GM03348 (cell line): ENCODE measurements around the gene ZBTB7A.

ENCODE experiments used
- DNase-seq: peaks from one replicate; pipeline ENCODE4 v3.0.0; 2012; ENCODE audit warnings: low spot score

The ZBTB7A gene

DNA sequence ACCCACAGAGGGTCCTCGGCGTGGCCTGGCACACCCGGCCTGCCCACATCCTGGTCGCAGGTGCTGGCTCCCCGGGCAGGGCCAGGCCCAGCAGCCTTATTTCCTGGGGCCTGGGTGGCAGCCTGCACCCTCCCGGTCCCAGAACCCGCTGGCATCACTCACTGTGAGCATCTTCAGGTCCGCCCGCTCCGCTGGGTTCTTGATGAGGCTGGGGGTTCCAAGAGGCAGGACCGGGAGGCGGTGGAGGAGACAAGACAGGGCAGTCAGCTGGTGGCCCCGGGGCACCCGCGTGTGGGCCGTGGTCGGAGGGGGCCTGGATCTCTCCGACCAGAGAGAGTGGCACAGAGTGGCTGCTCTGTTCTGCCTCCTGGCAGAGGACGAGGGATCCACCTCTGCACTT lies 27.6 kb upstream of the ZBTB7A start:
- no peak for DNase-seq

DNA sequence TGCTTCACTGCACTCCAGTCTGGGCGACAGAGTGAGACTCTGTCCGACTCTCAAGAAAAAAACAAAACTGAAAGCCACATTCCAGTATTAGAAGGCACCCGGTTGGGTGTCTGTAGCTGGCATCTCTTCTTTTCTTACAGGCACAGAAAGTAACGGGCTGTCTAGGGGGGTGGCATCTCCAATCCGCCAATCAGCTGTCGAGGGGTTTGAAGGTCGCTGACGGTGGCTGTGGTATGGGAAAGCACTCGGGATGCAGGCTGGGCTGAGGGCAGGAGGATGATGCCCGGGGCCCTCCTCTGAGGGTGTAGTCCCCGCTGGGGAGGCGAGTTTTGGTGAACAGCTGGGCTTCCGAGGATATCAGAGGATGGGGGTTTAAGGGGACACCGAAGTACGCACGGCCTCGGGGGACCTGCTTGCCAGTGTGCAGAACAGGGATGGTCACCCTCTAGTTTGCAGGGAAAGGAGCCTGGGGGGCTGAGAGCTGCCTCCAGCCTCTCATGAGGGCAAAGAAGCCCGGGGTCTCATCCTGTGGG lies 27.0 kb upstream of the ZBTB7A start:
- DNase-seq, result no peak

DNA sequence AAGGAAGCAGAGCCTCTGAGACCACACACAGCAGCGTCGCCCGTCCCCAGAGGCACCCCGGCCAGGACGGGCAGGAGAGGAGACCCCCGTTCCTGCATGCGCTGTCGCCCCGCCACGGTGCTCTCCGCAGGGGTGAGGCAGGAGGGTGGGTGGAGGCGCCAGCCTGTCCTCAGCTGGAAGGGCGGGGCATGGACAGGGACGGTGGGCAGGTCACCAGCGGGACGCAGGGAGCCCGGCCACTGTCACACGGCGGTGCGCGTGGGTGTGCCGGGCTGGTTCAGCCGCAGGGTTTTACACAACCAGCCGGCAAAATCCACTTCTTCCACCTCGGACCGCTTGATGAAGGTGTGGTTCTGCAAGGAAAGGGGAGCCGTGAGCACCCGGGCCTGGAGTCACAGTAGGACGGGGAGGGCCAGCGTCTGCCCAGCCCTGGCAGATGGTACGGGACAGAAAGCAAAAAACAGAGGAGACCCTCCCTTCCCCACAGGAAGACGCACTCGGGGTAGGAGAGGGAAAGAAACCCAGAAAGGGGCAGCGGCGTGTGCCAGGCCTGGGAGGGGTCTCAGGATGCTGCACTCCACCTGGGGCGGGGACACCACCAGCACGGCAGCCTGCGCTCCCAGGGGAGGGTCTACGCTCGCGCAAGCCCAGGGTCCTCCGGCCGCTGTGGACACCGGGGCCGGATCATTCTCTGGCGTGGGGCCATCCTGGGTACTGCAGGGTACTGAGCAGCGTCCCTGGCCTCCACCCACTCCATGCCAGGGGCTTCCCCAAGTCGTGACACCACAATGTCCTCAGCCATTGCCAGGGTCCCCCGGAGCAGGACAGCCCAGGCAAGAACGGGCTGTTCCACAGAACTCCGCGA lies 23.9 kb upstream of the ZBTB7A start:
- DNase-seq, result no peak

GRCh38 chr19:4089946-4090345 lies 23.2 kb upstream of the ZBTB7A start:
- DNase-seq, result no peak

DNA sequence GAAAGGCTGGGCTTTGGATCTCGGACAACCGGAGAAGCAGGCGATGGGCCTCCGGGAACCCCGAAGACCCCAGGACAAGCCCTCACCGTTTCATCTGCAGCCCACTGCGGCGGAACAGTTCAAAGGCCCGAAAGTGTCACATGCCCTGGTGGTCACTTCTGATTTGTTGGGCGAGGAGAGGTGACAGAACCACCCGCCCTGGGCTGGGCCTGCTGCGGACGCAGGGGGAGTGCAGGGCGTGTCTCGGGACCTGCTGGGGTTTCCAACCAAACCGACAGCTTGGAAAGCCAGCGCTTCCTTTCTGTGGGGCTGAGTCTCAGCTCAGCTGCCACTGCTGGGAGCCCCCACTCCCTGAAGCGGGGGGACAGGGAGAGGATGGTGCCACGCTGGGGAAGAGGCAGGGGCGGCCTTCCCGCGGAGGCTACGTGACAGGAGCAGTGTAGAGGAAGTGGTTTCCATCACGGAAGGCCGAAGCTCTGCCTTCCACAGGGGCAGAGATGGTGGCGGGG lies 22.8 kb upstream of the ZBTB7A start:
- DNase-seq, result no peak

DNA sequence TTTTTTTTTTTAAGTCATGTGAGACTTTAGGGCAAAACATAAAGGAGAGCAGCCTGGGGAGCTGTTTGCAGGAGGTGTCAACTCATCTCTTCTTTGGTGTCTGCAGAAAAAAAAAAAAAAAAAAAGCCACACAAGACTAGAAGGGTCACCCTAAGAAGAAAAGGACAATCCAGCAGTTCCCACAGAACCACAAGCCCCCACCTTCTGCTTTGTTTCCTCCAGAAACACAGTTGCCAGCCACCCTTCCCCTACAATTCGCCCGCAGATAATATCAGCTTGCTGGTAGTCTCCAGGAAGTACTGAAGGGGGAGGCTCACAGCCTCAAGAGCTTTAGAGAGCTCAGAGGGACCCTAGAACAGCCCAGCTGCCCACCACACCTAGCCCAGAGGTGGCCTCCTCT lies 22.3 kb upstream of the ZBTB7A start:
- DNase-seq, result no peak

DNA sequence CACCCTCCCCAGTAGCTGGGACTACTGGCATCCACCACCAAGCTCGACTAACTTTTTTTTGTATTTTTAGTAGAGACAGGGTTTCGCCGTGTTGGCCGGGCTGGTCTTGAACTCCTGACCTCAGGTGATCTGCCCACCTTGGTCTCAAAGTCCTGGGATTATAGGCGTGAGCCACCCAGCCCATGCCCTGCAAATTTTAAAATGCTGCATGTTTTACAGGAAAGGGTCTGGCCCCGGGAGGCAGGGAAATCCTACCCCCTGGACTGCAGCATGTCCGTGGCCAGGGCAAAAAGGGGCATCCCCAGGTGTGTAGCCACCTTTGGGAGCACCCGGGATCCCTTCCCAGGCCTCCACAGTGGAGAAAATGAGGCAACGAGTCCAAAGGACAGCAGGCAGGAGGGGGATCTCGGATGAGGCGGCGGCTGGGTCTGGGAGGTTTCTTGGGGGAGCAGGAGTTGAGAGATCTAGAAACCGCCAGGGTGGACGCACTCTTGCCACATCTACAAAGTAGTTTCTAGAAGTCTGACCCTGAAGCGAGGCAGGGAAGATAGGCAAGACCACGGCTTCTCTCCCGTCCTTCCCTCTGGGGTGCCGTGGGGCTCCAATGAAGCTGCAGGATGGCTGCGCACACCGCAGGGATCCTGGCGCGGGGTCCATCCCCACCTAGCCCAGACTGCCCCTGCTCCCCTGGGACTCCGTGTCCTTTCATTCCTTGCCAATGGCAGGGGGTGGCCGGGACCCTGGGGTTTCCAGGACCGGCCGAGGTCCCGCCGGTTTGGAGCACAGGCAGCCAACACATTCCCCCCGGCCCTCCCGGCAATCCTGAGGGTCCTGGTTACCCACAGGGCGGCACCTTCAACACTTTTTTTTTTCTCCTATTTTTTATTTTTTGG lies 21.3 kb upstream of the ZBTB7A start:
- DNase-seq, result no peak

GRCh38 chr19:4086411-4086867 lies 19.7 kb upstream of the ZBTB7A start:
- DNase-seq, result no peak

- DNase-seq, result no peak
These were observed 17.8 kb upstream of the ZBTB7A start for GRCh38 chr19:4084547-4084877.

GRCh38 chr19:4083677-4084546 lies 17.2 kb upstream of the ZBTB7A start:
- DNase-seq, result no peak

DNA sequence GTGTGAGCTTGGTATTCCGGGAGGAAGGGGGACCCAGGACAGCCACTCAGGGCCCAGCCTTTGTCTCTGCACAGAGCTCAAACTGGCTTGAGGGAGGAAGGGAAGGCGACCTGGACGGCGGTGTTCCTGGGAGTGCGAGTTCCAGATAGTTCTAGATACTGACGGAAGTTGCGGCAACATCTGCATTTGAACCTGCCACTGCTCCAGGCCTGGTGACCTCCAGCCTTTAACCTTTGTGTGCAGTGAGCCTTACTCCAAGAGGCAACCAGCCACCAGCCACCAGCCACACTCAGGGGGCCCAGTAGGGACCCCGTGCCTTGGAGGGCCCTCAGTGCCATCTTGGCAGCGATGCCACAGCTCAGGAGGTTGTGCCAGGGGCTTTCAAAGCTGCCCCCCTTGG lies 15.5 kb upstream of the ZBTB7A start:
- no peak for DNase-seq

GRCh38 chr19:4081441-4082129 lies 14.9 kb upstream of the ZBTB7A start:
- DNase-seq, result no peak

- no peak for DNase-seq
These were observed 13.8 kb upstream of the ZBTB7A start for GRCh38 chr19:4080473-4080872.

DNA sequence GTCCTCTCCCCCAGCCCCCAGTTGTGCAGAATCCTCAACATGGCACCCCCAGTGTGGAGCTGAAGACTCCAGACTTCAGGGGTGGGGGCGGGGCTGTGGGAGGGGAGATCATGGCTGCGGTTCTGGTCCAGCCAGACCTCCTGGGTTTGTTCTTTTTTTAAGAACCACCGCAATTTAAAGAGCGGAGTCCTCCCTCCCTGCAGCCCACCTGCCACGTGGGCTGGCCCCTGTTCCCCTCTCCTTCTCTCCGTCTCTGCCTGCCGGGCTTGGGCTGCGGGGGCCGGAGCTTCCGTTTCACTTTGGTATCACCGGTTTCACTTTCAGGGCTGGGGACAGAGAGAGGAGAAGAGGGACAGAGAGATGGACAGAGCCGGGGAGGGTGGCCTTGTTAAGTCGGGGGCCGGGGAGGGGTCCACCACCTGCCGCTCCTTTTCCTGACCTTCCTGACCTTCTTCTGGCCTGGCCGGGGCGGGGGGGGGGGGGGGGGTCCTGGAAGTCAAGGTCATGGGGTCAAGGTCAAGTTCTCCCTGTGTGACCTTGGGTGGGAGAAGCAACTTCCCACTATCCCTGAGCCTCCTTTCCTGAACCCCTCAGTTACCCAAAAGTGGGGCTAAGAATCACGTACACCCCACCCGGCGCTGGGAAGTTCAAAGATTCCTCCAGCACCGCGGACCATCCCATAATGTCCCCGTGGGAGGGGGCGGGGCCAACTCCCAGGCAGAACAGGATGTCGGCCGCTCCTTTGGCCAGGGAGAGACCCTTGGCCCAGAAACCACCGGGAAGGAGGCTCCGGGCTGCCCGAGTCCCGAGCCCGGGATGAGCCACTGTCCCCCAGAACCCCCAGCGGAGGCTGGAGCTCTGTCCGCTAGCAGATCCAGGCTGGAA lies 11.3 kb upstream of the ZBTB7A start:
- peak; percentile 80 for DNase-seq

DNA sequence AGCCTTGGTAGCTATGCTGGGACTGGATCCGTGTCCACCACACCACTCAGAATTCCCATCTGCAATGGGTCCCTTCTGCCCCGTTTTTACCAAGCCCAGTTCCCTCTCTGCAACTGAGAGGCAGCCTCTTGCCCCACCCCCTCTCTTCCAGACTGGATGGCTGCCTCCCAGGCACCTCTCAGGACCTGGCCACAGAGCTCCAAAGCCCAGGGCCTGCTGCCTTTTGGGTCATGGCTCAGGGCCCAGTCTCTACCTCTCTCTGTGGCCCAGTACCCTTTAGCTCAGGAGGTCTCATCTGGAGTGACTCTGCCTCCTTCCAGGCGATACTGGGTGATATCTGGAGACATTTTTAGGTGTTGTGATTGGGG lies 10.3 kb upstream of the ZBTB7A start:
- no peak for DNase-seq

DNA sequence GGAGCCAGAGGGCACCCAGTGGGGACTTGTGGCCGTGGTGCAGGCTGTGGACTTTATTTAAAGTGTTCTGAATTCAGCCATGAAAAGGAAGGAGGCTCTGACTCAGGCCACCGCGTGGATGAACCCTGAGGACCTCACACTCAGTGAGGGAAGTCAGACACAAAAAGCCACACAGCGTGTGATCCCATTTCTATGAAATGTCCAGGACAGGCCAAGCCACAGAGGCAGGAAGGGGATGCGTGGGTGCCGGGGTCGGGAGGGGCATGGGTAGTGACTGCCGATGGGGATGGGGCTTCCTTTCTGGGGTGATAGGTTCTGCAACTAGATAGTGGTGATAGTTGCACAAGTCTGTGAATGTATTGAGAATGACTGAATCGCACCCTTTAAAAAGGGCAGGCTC lies 8.7 kb upstream of the ZBTB7A start:
- DNase-seq, result no peak

DNA sequence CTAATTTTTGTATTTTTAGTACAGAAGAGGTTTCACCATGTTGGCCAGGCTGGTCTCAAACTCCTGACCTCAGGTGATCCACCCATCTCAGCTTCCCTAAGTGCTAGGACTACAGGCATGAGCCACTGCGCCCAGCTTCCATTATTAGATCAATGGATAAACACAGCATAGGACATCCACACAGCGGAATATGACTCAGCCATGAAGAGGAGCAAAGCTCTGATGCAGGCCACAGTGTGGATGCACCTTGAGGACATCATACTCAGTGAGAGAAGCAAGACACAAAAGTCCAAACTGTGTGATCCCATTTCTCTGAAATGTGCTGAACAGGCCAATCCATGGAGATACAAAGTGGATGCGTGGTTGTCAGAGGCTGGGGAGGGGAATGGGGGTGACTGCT lies 4.9 kb upstream of the ZBTB7A start:
- no peak for DNase-seq

- no peak for DNase-seq
These were observed 2.7 kb upstream of the ZBTB7A start for GRCh38 chr19:4069331-4069959.

DNA sequence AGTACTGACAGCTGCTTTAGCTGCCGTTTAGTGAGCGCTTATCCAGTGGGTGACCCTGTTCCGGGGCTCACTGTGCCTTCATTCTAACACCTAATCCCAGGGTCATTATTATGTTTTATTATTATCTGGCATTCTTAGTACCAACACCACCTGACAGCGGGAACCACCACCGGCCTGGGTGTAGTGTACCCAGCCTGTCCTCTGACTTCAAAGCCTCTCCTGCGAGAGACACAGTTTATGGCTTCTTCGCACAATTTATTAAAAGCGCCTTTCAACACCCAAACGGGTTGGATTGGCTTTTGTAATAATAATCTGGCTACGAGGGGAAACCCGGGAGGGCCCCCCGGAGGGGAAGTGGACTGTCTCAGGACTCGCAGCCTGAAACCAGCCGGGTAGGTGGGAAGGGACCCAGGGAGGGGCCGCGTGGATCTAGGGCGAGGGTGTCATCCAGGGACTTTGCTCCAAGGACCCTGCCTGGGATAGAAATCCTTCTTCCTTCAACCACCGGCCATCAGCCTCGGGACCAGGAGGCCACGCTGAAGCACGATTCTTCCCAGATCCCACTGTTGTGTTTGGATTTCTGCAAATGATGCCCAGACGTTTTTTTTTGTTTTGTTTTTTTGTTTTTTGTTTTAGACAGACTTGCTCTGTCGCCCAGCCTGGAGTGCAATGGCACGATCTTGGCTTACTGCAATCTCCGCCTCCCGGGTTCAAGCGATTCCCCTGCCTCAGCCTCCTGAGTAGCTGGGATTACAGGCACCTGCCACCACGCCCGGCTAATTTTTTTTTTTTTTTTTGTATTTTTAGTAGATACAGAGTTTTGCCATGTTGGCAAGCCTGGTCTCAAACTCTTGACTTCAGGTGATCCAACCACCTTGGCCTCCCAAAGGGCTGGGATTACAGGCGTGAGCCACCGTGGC lies 1.6 kb upstream of the ZBTB7A start:
- no peak for DNase-seq
